H1 (cell line): ENCODE data around the gene BATF3.

Source experiments
- ASH2L ChIP-seq: fragments of 200-600, 300-600 bp; sonication (generic); IDR thresholded peaks from one replicate; pipeline ENCODE4 v1.7.1; 2017; ENCODE audit warnings: low read length
- CTCF ChIP-seq, 3 experiments: IDR thresholded peaks; 1 replicate in 2 of 3; 2 replicates in 1 of 3; pipeline versions ENCODE4 v1.5.1 to v1.6.1; 2011; ENCODE audit warnings: low read length in 3 of 3, mild to moderate bottlenecking in 3 of 3, inconsistent platforms in 2 of 3, low read depth in 1 of 3, moderate library complexity in 1 of 3; ENCODE audit not compliant: insufficient read depth in 1 of 3; ENCODE audit errors: control extremely low read depth in 1 of 3
- EZH2 ChIP-seq: fragments of 200-600 bp; sonication (generic); IDR thresholded peaks from 2 replicates; pipeline ENCODE4 v1.7.1; 2012; ENCODE audit warnings: low read depth, mild to moderate bottlenecking, moderate library complexity, low read length, inconsistent platforms; ENCODE audit not compliant: severe bottlenecking
- MAX ChIP-seq: IDR thresholded peaks from 2 replicates; pipeline ENCODE4 v1.6.1; 2012; ENCODE audit warnings: inconsistent platforms
- POLR2A ChIP-seq, 2 experiments: IDR thresholded peaks; 1 replicate in 1 of 2; 2 replicates in 1 of 2; pipeline ENCODE4 v1.6.1; 2011; ENCODE audit warnings: low read depth in 2 of 2, low read length in 2 of 2, mild to moderate bottlenecking in 2 of 2; ENCODE audit errors: control extremely low read depth in 1 of 2
- POLR2AphosphoS5 ChIP-seq: IDR thresholded peaks from 2 replicates; pipeline ENCODE4 v1.6.1; 2011; ENCODE audit warnings: low read depth, low read length
- RFX5 ChIP-seq: IDR thresholded peaks from 2 replicates; pipeline ENCODE4 v1.6.1; 2011; ENCODE audit warnings: low read depth, low read length, improper control_type of control experiment, borderline replicate concordance
- SIN3A ChIP-seq, 2 experiments: IDR thresholded peaks in 1 of 2; conservative IDR thresholded peaks in 1 of 2; 2 replicates each; pipeline ENCODE4 v1.6.1; 2011 to 2012; ENCODE audit warnings: low read length in 2 of 2, improper control_type of control experiment in 1 of 2, low read depth in 1 of 2, mild to moderate bottlenecking in 1 of 2
- TF ChIP-seq, protein P1 (sequence below): IDR thresholded peaks from 2 replicates; pipeline ENCODE4 v1.6.1; 2011; ENCODE audit warnings: low read length, improper control_type of control experiment

DNA sequence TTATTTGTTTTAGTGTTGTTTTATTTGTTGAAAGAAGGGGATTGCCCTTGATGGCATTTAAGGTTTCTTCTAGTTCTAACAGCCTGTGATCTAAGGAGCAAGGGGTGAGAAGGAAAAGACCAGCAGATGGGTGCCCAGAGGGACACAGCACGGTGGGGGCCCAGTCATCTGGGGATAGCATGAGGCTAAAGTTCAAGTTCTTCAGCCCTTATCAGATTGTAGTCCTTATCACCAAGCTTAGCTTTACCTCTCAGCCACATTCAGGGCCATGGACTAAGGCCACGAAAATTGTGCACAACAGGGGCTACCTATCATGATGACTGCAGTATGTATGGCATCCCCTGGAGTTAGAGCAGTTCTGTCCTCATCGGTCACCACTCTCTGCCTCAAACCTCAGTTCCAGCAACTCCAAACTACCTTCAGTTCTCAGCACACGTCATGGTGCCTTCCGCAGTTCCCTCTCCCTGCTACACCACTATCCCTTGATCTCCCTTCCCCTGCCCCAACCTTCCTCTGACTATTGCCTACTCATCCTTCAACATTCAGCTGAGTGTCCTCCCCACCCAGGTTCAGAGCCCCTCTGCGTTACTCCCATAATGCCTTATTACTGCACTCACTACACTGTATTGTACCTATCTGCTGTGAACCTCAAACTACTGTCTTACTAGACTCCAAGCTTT is 54.6 kb downstream of the BATF3 start:
- TF ChIP-seq RFX5 (no peak), POLR2A (IDR thresholded peaks at IDR 0.05; ENCODE audit: control extremely low read depth in 1 of 2, low read depth in 2 of 2, low read length in 2 of 2) (no peak), CTCF (IDR thresholded peaks at IDR 0.05; ENCODE audit: control extremely low read depth in 1 of 3, insufficient read depth in 1 of 3, low read depth in 1 of 3, low read length in 3 of 3) (no peak), MAX (no peak), ASH2L (no peak), SIN3A (conservative IDR thresholded peaks at IDR 0.05 in 1 of 2, IDR thresholded peaks at IDR 0.05 in 1 of 2; ENCODE audit: low read depth in 1 of 2, low read length in 2 of 2) (no peak), POLR2AphosphoS5 (no peak), EZH2 (no peak)
- TF ChIP-seq, protein P1, sequence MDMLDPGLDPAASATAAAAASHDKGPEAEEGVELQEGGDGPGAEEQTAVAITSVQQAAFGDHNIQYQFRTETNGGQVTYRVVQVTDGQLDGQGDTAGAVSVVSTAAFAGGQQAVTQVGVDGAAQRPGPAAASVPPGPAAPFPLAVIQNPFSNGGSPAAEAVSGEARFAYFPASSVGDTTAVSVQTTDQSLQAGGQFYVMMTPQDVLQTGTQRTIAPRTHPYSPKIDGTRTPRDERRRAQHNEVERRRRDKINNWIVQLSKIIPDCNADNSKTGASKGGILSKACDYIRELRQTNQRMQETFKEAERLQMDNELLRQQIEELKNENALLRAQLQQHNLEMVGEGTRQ: no peak
